Measurements from ENCODE around the gene SIGLEC7. TPM values are rescaled to one million over a fixed set of nuclear protein-coding genes. Genes with fewer than 3 reads are reported as not detected.

SIGLEC7 gene
- not detected in 2 replicates for polyA plus RNA-seq (2011; rRNA removed)
- polyA minus RNA-seq (2011; rRNA and poly(A)+ RNA removed), result not detected in 2 replicates

GRCh38 chr19:51142119-51142518 lies at the start of gene SIGLEC7:
SIGLEC7 (plus strand) TSS chr19:51142301; CDS start chr19:51142370, 69 bp downstream.
- TF ChIP-seq, protein P1, sequence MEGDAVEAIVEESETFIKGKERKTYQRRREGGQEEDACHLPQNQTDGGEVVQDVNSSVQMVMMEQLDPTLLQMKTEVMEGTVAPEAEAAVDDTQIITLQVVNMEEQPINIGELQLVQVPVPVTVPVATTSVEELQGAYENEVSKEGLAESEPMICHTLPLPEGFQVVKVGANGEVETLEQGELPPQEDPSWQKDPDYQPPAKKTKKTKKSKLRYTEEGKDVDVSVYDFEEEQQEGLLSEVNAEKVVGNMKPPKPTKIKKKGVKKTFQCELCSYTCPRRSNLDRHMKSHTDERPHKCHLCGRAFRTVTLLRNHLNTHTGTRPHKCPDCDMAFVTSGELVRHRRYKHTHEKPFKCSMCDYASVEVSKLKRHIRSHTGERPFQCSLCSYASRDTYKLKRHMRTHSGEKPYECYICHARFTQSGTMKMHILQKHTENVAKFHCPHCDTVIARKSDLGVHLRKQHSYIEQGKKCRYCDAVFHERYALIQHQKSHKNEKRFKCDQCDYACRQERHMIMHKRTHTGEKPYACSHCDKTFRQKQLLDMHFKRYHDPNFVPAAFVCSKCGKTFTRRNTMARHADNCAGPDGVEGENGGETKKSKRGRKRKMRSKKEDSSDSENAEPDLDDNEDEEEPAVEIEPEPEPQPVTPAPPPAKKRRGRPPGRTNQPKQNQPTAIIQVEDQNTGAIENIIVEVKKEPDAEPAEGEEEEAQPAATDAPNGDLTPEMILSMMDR (IDR thresholded peaks at IDR 0.05; ENCODE audit: low read depth, low read length), result no peak
- ChIA-PET POLR2A (no interaction called here), CTCF (no interaction called here)
- no peaks in the 10 kb centered on the region for H3K9me3 ChIP-seq (ENCODE audit: control insufficient read depth, insufficient read depth, low read length)
- H3K4me3 ChIP-seq (ENCODE audit: low read depth, low read length), result no peak within 1 kb of the TSS
- H3K27ac ChIP-seq (ENCODE audit: low read depth, low read length), result no peak within 1 kb of the TSS
- H3K27me3 ChIP-seq (ENCODE audit: control insufficient read depth, insufficient read depth, low read length), result no peaks in the 10 kb centered on the region
- no peak for DNase-seq (ENCODE audit: low read depth, low spot score)

- ChIA-PET POLR2A (no interaction called here), CTCF (interaction anchor here (2.3 kb wide), 1 partner anchor 72 kb away, joined by 10 read pairs; no protein-coding TSS in a partner anchor)
- no peaks in the 10 kb centered on the region for H3K27me3 ChIP-seq (ENCODE audit: control insufficient read depth, insufficient read depth, low read length)
- H3K4me3 ChIP-seq (ENCODE audit: low read depth, low read length), result no peak overlapping the region
- no peak overlapping the region for H3K27ac ChIP-seq (ENCODE audit: low read depth, low read length)
- no peak for DNase-seq (ENCODE audit: low read depth, low spot score)
- TF ChIP-seq, protein P1 (IDR thresholded peaks at IDR 0.05; ENCODE audit: low read depth, low read length), result no peak
- no peaks in the 10 kb centered on the region for H3K9me3 ChIP-seq (ENCODE audit: control insufficient read depth, insufficient read depth, low read length)
Measured at GRCh38 chr19:51093101-51093500, 49.0 kb upstream of the SIGLEC7 start.

DNA sequence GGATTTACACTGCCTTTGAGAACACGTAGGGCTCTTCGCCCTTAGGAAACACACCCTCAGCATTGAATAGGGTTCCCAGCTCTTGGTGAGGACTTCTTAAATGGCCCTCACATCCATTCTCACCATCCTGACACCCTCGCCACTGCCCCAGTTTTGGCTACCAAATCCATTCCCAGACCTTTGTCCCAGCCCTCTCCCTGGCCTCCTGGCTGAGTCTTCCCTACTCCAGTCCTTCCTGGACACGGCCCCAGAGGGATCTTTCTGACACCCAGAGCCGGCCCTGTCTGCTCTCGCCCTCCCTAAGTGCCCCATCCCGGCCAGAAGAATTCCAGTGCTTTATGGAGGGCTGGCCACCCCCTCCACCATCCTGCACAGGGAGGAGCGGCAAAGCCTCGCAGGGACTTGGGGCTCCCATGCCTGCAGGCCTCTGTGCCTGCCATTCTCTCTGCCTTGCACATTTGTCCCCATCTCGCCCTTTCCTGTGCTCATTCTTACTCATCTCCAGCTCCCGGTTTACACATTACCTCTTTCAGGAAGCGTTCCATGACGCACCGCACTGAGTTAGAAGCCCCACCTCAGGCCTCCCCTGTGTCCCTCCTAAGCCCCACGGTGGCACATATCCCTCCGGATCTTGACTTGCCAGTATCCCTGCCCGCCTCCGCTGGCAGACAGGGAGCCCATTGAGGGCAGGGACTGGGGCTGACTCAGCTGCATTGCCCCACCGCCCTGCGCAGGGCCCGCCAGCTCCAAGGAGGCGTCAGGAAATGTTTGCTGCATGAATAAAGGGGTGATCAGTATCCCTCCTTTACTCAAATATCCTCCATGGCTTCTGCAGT lies 48.4 kb upstream of the SIGLEC7 start:
- H3K27me3 ChIP-seq (ENCODE audit: control insufficient read depth, insufficient read depth, low read length), result no peaks in the 10 kb centered on the region
- no peaks in the 10 kb centered on the region for H3K9me3 ChIP-seq (ENCODE audit: control insufficient read depth, insufficient read depth, low read length)
- H3K27ac ChIP-seq (ENCODE audit: low read depth, low read length), result no peak overlapping the region
- TF ChIP-seq, protein P1 (IDR thresholded peaks at IDR 0.05; ENCODE audit: low read depth, low read length), result no peak
- ChIA-PET POLR2A (no interaction called here), CTCF (interaction anchor here (0.6 to 3.2 kb wide), 9 partner anchors 9 to 361 kb away, joined by 3 to 34 read pairs (median 3); no protein-coding TSS in a partner anchor)
- no peak for DNase-seq (ENCODE audit: low read depth, low spot score)
- H3K4me3 ChIP-seq (ENCODE audit: low read depth, low read length), result no peak overlapping the region

DNA sequence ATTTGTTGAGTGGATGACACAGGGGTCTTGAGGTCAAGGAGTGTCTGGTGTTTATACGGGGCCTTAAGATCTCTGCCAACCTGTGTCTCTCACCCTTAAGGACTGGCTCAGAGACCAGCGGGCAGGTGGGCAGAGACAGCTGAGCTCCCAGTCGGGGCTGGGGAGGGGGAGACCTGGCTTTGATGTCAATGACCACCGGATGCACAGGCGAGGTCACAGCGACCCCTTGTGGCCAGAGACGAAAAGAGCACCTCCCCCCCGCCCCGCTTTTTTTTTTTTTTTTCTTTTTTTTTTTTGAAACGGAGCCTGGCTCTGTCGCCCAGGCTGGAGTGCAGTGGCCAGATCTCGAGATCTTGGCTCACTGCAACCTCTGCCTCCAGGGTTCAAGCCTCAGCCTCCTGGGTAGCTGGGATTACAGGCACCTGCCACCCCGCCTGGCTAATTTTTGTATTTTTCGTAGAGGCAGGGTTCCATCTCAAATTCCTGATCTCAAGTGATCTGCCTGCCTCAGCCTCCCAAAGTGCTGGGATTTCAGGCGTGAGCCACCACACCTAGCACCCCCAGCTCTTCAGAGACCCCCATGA lies 47.3 kb upstream of the SIGLEC7 start:
- CTCF ChIA-PET, result interaction anchor here (0.6 to 3.2 kb wide), 14 partner anchors 9 to 362 kb away, joined by 3 to 34 read pairs (median 4); no protein-coding TSS in a partner anchor
- H3K27me3 ChIP-seq (ENCODE audit: control insufficient read depth, insufficient read depth, low read length), result no peaks in the 10 kb centered on the region
- H3K4me3 ChIP-seq (ENCODE audit: low read depth, low read length), result no peak overlapping the region
- H3K27ac ChIP-seq (ENCODE audit: low read depth, low read length), result no peak overlapping the region
- H3K9me3 ChIP-seq (ENCODE audit: control insufficient read depth, insufficient read depth, low read length), result no peaks in the 10 kb centered on the region
- no peak for DNase-seq (ENCODE audit: low read depth, low spot score)
- POLR2A ChIA-PET, result no interaction called here
- TF ChIP-seq, protein P1 (IDR thresholded peaks at IDR 0.05; ENCODE audit: low read depth, low read length), result peak; percentile 59
